NT2/D1 (cell line): ENCODE data around the gene PPP1R9A.

Source experiments
- YY1 ChIP-seq: IDR thresholded peaks from 2 replicates; pipeline ENCODE4 v1.6.1; 2011; ENCODE audit not compliant: insufficient read length, insufficient read depth
- ZNF274 ChIP-seq: IDR thresholded peaks from 2 replicates; pipeline ENCODE4 v1.6.1; 2011; ENCODE audit warnings: mild to moderate bottlenecking, low read depth, low read length

DNA sequence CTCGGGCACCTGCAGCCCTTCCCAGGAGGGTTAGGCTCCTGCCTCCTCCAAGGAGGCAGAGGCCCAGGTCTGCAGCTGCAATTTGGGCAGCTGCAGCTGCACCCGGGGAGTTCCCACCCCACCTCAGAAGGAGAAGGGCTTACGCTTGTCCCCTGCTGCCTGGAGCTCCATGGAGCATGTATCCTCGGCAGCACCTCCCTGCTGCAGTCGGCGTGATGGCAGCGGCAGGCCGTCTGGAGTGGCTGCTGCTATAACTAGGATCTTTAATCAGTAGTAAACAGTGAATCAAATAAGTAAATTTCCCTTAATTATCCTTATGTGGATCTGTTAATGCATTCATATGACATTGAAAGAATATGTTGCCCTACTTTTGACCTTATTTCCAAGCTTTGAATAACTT, 250.0 kb downstream of the PPP1R9A start:
- no peak for TF ChIP-seq YY1
- no peak for TF ChIP-seq ZNF274
